GM23338 (cell line): ENCODE measurements around the gene TCP11L2. TPM values are rescaled to one million over a fixed set of nuclear protein-coding genes. Genes with fewer than 3 reads are reported as not detected.

Experiments
- ATAC-seq: fragments of 200-7000 bp; cut with Tn5 transposase; 3 replicates; pipeline ENCODE4 v1.9.1; 2020
- DNase-seq: peaks from one replicate; pipeline ENCODE4 v3.0.0-alpha.2; 2015; ENCODE audit warnings: low spot score
- H2AFZ ChIP-seq: fragments of 200-600 bp; sonication (generic); 2 replicates; pipeline ENCODE4 v1.8.0; 2016; ENCODE audit warnings: antibody characterized with exemption, mild to moderate bottlenecking, moderate library complexity
- H3F3A ChIP-seq: fragments of 200-600 bp; sonication (generic); replicated peaks from 2 replicates; pipeline ENCODE4 v1.8.0; 2017; ENCODE audit warnings: antibody characterized with exemption, mixed run types, low read depth
- H3K27ac ChIP-seq: fragments of 200-600 bp; sonication (generic); 2 replicates; pipeline ENCODE4 v1.6.1; 2016; ENCODE audit warnings: low read depth
- H3K27me3 ChIP-seq: fragments of 200-600 bp; sonication (generic); 2 replicates; pipeline ENCODE4 v1.8.0; 2016; ENCODE audit warnings: mild to moderate bottlenecking, mixed run types, moderate library complexity; ENCODE audit not compliant: insufficient read depth
- H3K36me3 ChIP-seq: fragments of 200-600 bp; sonication (generic); 2 replicates; pipeline ENCODE4 v1.8.0; 2016; ENCODE audit warnings: mild to moderate bottlenecking; ENCODE audit not compliant: insufficient read depth
- H3K4me1 ChIP-seq: fragments of 200-600 bp; sonication (generic); 2 replicates; pipeline ENCODE4 v1.8.0; 2016; ENCODE audit warnings: mild to moderate bottlenecking, moderate library complexity; ENCODE audit not compliant: insufficient read depth
- H3K4me2 ChIP-seq: fragments of 200-600 bp; sonication (generic); 2 replicates; pipeline ENCODE4 v1.7.1; 2017; ENCODE audit warnings: mixed run types
- H3K4me3 ChIP-seq: fragments of 200-600 bp; sonication (generic); 2 replicates; pipeline ENCODE4 v1.6.1; 2016; ENCODE audit warnings: mixed run types
- H3K79me2 ChIP-seq: fragments of 200-600 bp; sonication (generic); replicated peaks from 2 replicates; pipeline ENCODE4 v1.8.0; 2017; ENCODE audit warnings: mild to moderate bottlenecking; ENCODE audit not compliant: insufficient read depth
- H3K9me2 ChIP-seq: fragments of 200-600 bp; sonication (generic); 2 replicates; pipeline ENCODE4 v1.8.0; 2017; ENCODE audit not compliant: insufficient read depth
- H4K20me1 ChIP-seq: fragments of 200-600 bp; sonication (generic); replicated peaks from 2 replicates; pipeline ENCODE4 v1.8.0; 2017; ENCODE audit warnings: mild to moderate bottlenecking; ENCODE audit not compliant: insufficient read depth
- H3K27ac Mint-ChIP-seq: 2 replicates; pipeline ENCODE4 v1.8.0; 2020; ENCODE audit warnings: inconsistent platforms, mild to moderate bottlenecking, moderate library complexity, mixed read lengths
- H3K27me3 Mint-ChIP-seq: 3 replicates; pipeline ENCODE4 v1.8.0; 2022; ENCODE audit warnings: low read depth, mild to moderate bottlenecking, moderate library complexity, mixed read lengths, inconsistent platforms; ENCODE audit not compliant: insufficient read depth, poor library complexity
- H3K36me3 Mint-ChIP-seq: 3 replicates; pipeline ENCODE4 v1.8.0; 2021; ENCODE audit warnings: low read depth, mild to moderate bottlenecking, inconsistent platforms, moderate library complexity, mixed read lengths
- H3K4me1 Mint-ChIP-seq: 3 replicates; pipeline ENCODE4 v1.8.0; 2020; ENCODE audit warnings: mild to moderate bottlenecking, inconsistent platforms, mixed read lengths
- H3K4me3 Mint-ChIP-seq: 3 replicates; pipeline ENCODE4 v1.8.0; 2021; ENCODE audit warnings: moderate library complexity, mild to moderate bottlenecking, inconsistent platforms, mixed read lengths
- H3K9me3 Mint-ChIP-seq: 3 replicates; pipeline ENCODE4 v1.8.0; 2020; ENCODE audit warnings: moderate library complexity, mild to moderate bottlenecking, inconsistent platforms, mixed read lengths
- CREB1 ChIP-seq: fragments of 250-450 bp; sonication (Bioruptor Pico); IDR thresholded peaks from 2 replicates; pipeline ENCODE4 v1.5.0; 2020; ENCODE audit warnings: low read depth, mild to moderate bottlenecking, moderate library complexity
- CTCF ChIP-seq, 2 experiments: fragments of 200-600 bp in 1 of 2; sonication (generic) in 1 of 2; conservative IDR thresholded peaks; 2 replicates each; pipeline versions ENCODE4 v1.5.1 to v1.6.1; 2016 to 2017; ENCODE audit warnings: antibody characterized with exemption in 2 of 2, low read depth in 2 of 2, mild to moderate bottlenecking in 2 of 2, moderate library complexity in 1 of 2
- ETS1 ChIP-seq: IDR thresholded peaks from 2 replicates; pipeline ENCODE4 v1.6.1; 2016; ENCODE audit warnings: antibody characterized with exemption
- EZH2 ChIP-seq: fragments of 200-600 bp; sonication (generic); IDR thresholded peaks from one replicate; pipeline ENCODE4 v1.8.0; 2017; ENCODE audit warnings: antibody characterized with exemption, mild to moderate bottlenecking, low read depth; ENCODE audit not compliant: unreplicated experiment
- EZH2phosphoT487 ChIP-seq: fragments of 200-600 bp; sonication (generic); IDR thresholded peaks from one replicate; pipeline ENCODE4 v1.8.1; 2018; ENCODE audit warnings: antibody characterized with exemption; ENCODE audit not compliant: unreplicated experiment
- JUNB ChIP-seq: IDR thresholded peaks from one replicate; pipeline ENCODE4 v1.6.1; 2016; ENCODE audit warnings: antibody characterized with exemption; ENCODE audit not compliant: unreplicated experiment
- NANOG ChIP-seq: IDR thresholded peaks from 2 replicates; pipeline ENCODE4 v1.6.1; 2016; ENCODE audit warnings: antibody characterized with exemption, borderline replicate concordance
- POLR2AphosphoS5 ChIP-seq: IDR thresholded peaks from 2 replicates; pipeline ENCODE4 v1.6.1; 2016; ENCODE audit warnings: antibody characterized with exemption, low read depth
- REST ChIP-seq: IDR thresholded peaks from one replicate; pipeline ENCODE4 v1.6.1; 2018; ENCODE audit warnings: antibody characterized with exemption; ENCODE audit not compliant: unreplicated experiment
- STAT1 ChIP-seq: IDR thresholded peaks from one replicate; pipeline ENCODE4 v1.6.1; 2016; ENCODE audit warnings: antibody characterized with exemption; ENCODE audit not compliant: unreplicated experiment
- ZNF114 ChIP-seq: fragments of 250-450 bp; sonication (Bioruptor Pico); IDR thresholded peaks from 2 replicates; pipeline ENCODE4 v1.5.0; 2020; ENCODE audit warnings: mild to moderate bottlenecking, moderate library complexity
- ZNF331 ChIP-seq: fragments of 250-450 bp; sonication (Bioruptor Pico); IDR thresholded peaks from 2 replicates; pipeline ENCODE4 v1.5.0; 2020; ENCODE audit warnings: low read depth, mild to moderate bottlenecking, moderate library complexity
- ZNF462 ChIP-seq: fragments of 250-450 bp; sonication (Bioruptor Pico); IDR thresholded peaks from 2 replicates; pipeline ENCODE4 v1.5.0; 2020; ENCODE audit warnings: mild to moderate bottlenecking, moderate library complexity
- polyA plus RNA-seq: library from polyadenylated mRNA; unstranded; fragments of >200 nt; fragmentation: Nextera tagmentation; extraction: Ambion mirVana; gene quantifications from 2 replicates; pipeline ENCODE4 v1.2.1, GENCODE V29; 2016
- total RNA-seq: library from RNA; depleted of rRNA; stranded (reverse); fragments of >200 nt; shearing (Covaris generic); gene quantifications from 2 replicates; pipeline ENCODE4 v1.2.3, GENCODE V29; 2014

Gene TCP11L2
- total and polyA plus RNA-seq, 2 experiments from 2014 or later, result 1.4 to 4.4 TPM

GRCh38 chr12:106296179-106296877, 6.2 kb upstream of the TCP11L2 start:
- no peaks in the 10 kb centered on the region for H4K20me1 ChIP-seq
- peaks cover 1% of the 10 kb centered on the region for H3K27me3 Mint-ChIP-seq
- H3K79me2 ChIP-seq, result no peaks in the 10 kb centered on the region
- H3K4me3 Mint-ChIP-seq, result no peak overlapping the region
- no peak for DNase-seq
- ATAC-seq, result no peak
- no peak overlapping the region for H3K4me3 ChIP-seq
- H3K4me1 ChIP-seq, result 0 out of 2 replicates have a peak, but pooled peaks cover 3% of the 10 kb centered on the region
- no peaks in the 10 kb centered on the region for H3K27me3 ChIP-seq
- H3K4me1 Mint-ChIP-seq, result peaks cover 15% of the 10 kb centered on the region
- no peak overlapping the region for H2AFZ ChIP-seq
- H3F3A ChIP-seq, result no peaks in the 10 kb centered on the region; the same call in 1 of the 2 replicates
- no peak overlapping the region for H3K27ac ChIP-seq
- H3K4me2 ChIP-seq, result no peak overlapping the region
- no peaks in the 10 kb centered on the region for H3K9me2 ChIP-seq
- TF ChIP-seq ZNF331, result no peak
- TF ChIP-seq JUNB, result no peak
- no peak for TF ChIP-seq EZH2phosphoT487
- TF ChIP-seq EZH2, result no peak
- TF ChIP-seq NANOG, result no peak
- no peak for TF ChIP-seq STAT1
- no peak for TF ChIP-seq ETS1
- TF ChIP-seq POLR2AphosphoS5, result no peak
- no peak for TF ChIP-seq CTCF (conservative IDR thresholded peaks at IDR 0.05; ENCODE audit: low read depth in 2 of 2)
- no peak for TF ChIP-seq REST
- no peak for TF ChIP-seq ZNF462 (CRISPR knock-in tag)
- TF ChIP-seq ZNF114 (CRISPR knock-in tag), result no peak
- TF ChIP-seq CREB1 (CRISPR knock-in tag), result no peak
- no peaks in the 10 kb centered on the region for H3K9me3 Mint-ChIP-seq
- H3K27ac Mint-ChIP-seq, result no peak overlapping the region
- no peaks in the 10 kb centered on the region for H3K36me3 Mint-ChIP-seq
- H3K36me3 ChIP-seq, result no peaks in the 10 kb centered on the region
